ENCODE data around the gene C22orf39. TPM values are rescaled to one million over a fixed set of nuclear protein-coding genes. Genes with fewer than 3 reads are reported as not detected.

Gene C22orf39
- total RNA-seq, 3 donors from 2014 or later: 46.7 to 111 (median 54.4) TPM

DNA sequence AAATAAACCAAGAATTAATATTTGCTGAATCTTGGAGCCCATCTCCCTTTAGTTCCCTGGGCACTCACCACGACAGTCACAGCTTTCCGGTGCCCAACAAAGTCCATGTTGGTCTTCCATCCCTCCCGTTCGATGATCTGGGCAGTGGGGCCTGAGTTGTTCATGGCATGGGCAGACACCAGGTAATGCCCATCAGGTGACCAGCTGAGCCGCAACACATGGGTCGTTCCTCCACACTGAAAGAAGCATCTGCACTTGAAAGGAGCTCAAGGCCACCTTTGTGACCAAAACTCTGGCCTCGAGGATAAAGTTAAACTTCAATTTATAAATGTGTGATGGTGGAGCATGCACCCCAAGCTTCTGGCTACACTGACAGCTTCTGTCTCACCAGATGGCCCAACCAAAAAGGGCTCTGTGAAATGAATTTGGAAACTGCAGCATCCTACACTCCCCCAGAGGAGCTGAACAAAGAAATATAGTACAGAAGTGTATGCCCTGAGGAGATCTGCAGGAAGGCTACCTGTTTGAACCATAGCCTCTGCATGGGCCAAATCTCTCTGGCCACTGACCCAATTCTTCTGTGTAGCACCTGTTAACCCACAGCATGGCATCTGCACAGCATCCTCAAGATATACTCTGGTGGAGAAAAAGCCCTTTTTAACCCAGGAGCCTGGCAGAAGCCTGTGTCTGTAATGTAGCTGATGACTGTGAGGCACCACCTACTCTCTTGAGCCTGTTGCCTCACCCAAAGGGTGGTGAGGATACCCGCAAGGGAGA, 53.0 kb downstream of the C22orf39 start:
- Histone ChIP-seq H3K36me3 (no peaks in the 10 kb centered on the region), H3K27me3 (no peaks in the 10 kb centered on the region), H3K27ac (no peak overlapping the region), H3K4me3 (no peak overlapping the region), H3K9me3 (no peaks in the 10 kb centered on the region), H3K4me1 (no peaks in the 10 kb centered on the region)
- intact Hi-C loops (cut with DNase I; ENCODE audit: low total_unique reads): no loop called here
- DNase-seq (ENCODE audit: low spot score in 2 of 2): no peak
- TF ChIP-seq POLR2A (IDR thresholded peaks at IDR 0.05): no peak
- TF ChIP-seq, protein P1, sequence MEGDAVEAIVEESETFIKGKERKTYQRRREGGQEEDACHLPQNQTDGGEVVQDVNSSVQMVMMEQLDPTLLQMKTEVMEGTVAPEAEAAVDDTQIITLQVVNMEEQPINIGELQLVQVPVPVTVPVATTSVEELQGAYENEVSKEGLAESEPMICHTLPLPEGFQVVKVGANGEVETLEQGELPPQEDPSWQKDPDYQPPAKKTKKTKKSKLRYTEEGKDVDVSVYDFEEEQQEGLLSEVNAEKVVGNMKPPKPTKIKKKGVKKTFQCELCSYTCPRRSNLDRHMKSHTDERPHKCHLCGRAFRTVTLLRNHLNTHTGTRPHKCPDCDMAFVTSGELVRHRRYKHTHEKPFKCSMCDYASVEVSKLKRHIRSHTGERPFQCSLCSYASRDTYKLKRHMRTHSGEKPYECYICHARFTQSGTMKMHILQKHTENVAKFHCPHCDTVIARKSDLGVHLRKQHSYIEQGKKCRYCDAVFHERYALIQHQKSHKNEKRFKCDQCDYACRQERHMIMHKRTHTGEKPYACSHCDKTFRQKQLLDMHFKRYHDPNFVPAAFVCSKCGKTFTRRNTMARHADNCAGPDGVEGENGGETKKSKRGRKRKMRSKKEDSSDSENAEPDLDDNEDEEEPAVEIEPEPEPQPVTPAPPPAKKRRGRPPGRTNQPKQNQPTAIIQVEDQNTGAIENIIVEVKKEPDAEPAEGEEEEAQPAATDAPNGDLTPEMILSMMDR (IDR thresholded peaks at IDR 0.05): no peak
- no peak for TF ChIP-seq POLR2AphosphoS5 (IDR thresholded peaks at IDR 0.05)

DNA sequence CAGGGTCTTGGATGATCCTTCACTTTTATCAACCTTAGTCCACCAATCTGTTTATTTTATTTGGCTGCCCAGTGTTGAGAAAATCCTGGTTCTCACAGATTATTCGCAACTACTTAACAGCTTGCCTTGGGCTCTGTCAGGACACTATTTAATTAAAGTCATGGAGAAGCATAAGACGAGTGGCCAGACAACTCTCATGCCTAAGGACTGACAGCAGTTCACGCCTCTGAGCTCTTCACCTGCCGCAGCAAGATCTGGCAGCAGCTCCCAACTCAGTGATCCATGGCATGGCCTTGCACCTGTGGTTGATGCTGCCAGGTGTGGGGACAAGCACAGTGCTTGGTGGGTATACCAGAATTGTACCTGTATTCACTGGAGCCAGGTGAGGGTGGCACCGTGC, 53.8 kb downstream of the C22orf39 start:
- no peaks in the 10 kb centered on the region for H3K4me1 ChIP-seq
- no peaks in the 10 kb centered on the region for H3K27me3 ChIP-seq
- TF ChIP-seq POLR2A (IDR thresholded peaks at IDR 0.05) (no peak), POLR2AphosphoS5 (IDR thresholded peaks at IDR 0.05) (no peak)
- TF ChIP-seq, protein P1 (IDR thresholded peaks at IDR 0.05): no peak
- H3K36me3 ChIP-seq: no peaks in the 10 kb centered on the region
- no peak overlapping the region for H3K4me3 ChIP-seq
- no peaks in the 10 kb centered on the region for H3K9me3 ChIP-seq
- H3K27ac ChIP-seq: no peak overlapping the region
- intact Hi-C loops (cut with DNase I; ENCODE audit: low total_unique reads): no loop called here
- no peak for DNase-seq (ENCODE audit: low spot score in 2 of 2)

Other genes starting within 250 kb of the C22orf39 start
- 10 to 100 TPM in 1 of 3 donors, 1 to 10 TPM in 2; 2.8 to 27.0 (median 8.2) TPM for gene CLTCL1, start 156.0 kb downstream of the C22orf39 start, total RNA-seq
- gene HIRA, start 16.0 kb downstream of the C22orf39 start, total RNA-seq: 10 to 100 TPM; 13.5 to 22.9 (median 18.4) TPM
- 10 to 100 TPM; 25.3 to 36.0 (median 31.8) TPM for gene MRPL40, start 15.2 kb downstream of the C22orf39 start, total RNA-seq
- 10 to 100 TPM; 30.8 to 51.0 (median 31.8) TPM for gene UFD1, start 31.5 kb upstream of the C22orf39 start, total RNA-seq
- gene CDC45, start 32.2 kb upstream of the C22orf39 start, total RNA-seq: under 1 TPM in 1 of 3 donors, not detected in 2; 0.48 TPM
- gene CLDN5, start 76.7 kb upstream of the C22orf39 start, total RNA-seq: 100 to 1,000 TPM in 1 of 3 donors, 10 to 100 TPM in 2; 65.0 to 301 (median 65.1) TPM

All from breast epithelium (tissue), 4 donors.